ENCODE data around the gene SHOX. TPM values are rescaled to one million over a fixed set of nuclear protein-coding genes. Genes with fewer than 3 reads are reported as not detected.
A peak's percentile ranks its signal among the peaks of the same experiment; 100 is the strongest.

The SHOX gene
- total RNA-seq, 4 donors from 2014 or later, result 0.17 TPM; not detected in 3

DNA sequence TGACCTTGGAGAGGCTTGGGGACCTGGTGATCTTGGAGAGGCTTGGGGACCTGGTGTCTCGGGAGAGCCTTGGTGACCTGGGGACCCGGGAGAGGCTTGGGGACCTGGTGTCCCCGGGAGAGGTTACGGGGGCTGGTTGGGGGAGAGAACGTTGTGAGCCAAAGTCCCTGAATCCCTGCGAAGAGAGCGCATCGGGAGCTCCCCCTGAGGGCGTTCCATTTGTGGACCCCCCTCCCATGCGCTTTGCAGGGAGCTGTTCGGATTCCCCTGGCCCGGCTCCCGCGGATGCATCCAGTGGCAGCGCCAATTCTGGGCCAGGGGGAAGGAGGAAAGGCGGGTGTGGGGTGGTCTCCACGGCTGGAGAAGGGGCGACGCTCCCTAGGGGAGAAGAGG, 13.3 kb downstream of the SHOX start:
- no peak overlapping the region for H3K4me3 ChIP-seq
- H3K36me3 ChIP-seq, result no peaks in the 10 kb centered on the region
- intact Hi-C loops (cut with DNase I), result no loop called here
- peaks cover 0 to 73% (median 4%) of the 10 kb centered on the region in 4 donors for H3K27me3 ChIP-seq
- peaks cover 0 to 12% (median 4%) of the 10 kb centered on the region in 4 donors for H3K4me1 ChIP-seq
- TF ChIP-seq, protein P1, sequence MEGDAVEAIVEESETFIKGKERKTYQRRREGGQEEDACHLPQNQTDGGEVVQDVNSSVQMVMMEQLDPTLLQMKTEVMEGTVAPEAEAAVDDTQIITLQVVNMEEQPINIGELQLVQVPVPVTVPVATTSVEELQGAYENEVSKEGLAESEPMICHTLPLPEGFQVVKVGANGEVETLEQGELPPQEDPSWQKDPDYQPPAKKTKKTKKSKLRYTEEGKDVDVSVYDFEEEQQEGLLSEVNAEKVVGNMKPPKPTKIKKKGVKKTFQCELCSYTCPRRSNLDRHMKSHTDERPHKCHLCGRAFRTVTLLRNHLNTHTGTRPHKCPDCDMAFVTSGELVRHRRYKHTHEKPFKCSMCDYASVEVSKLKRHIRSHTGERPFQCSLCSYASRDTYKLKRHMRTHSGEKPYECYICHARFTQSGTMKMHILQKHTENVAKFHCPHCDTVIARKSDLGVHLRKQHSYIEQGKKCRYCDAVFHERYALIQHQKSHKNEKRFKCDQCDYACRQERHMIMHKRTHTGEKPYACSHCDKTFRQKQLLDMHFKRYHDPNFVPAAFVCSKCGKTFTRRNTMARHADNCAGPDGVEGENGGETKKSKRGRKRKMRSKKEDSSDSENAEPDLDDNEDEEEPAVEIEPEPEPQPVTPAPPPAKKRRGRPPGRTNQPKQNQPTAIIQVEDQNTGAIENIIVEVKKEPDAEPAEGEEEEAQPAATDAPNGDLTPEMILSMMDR (IDR thresholded peaks at IDR 0.05), result no peak
- TF ChIP-seq POLR2AphosphoS5 (IDR thresholded peaks at IDR 0.05), result no peak
- TF ChIP-seq EP300 (IDR thresholded peaks at IDR 0.05), result no peak
- no peak for TF ChIP-seq POLR2A (IDR thresholded peaks at IDR 0.05; ENCODE audit: low read depth)
- H3K27ac ChIP-seq (replicated peaks in 1 of 4), result no peak overlapping the region
- no peak for DNase-seq (ENCODE audit: extremely low spot score)
- WGBS, result 4% methylated on average over 19 of the region's 19 CpGs
- H3K9me3 ChIP-seq, result no peaks in the 10 kb centered on the region

DNA sequence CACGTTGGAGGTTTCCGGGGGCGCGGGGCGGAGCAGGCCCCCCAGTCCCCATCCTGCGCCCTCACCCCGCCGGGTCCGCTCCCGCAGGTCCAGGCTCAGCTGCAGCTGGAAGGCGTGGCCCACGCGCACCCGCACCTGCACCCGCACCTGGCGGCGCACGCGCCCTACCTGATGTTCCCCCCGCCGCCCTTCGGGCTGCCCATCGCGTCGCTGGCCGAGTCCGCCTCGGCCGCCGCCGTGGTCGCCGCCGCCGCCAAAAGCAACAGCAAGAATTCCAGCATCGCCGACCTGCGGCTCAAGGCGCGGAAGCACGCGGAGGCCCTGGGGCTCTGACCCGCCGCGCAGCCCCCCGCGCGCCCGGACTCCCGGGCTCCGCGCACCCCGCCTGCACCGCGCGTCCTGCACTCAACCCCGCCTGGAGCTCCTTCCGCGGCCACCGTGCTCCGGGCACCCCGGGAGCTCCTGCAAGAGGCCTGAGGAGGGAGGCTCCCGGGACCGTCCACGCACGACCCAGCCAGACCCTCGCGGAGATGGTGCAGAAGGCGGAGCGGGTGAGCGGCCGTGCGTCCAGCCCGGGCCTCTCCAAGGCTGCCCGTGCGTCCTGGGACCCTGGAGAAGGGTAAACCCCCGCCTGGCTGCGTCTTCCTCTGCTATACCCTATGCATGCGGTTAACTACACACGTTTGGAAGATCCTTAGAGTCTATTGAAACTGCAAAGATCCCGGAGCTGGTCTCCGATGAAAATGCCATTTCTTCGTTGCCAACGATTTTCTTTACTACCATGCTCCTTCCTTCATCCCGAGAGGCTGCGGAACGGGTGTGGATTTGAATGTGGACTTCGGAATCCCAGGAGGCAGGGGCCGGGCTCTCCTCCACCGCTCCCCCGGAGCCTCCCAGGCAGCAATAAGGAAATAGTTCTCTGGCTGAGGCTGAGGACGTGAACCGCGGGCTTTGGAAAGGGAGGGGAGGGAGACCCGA, 14.0 kb downstream of the SHOX start:
- peak; percentile 42 for DNase-seq (ENCODE audit: extremely low spot score)
- Histone ChIP-seq H3K9me3 (peaks cover 0 to 3% (median under 1%) of the 10 kb centered on the region in 4 donors), H3K27ac (replicated peaks in 1 of 4) (no peak overlapping the region), H3K36me3 (no peaks in the 10 kb centered on the region), H3K27me3 (peaks cover 0 to 66% (median 3%) of the 10 kb centered on the region in 4 donors), H3K4me1 (peaks cover 0 to 12% (median 4%) of the 10 kb centered on the region in 4 donors), H3K4me3 (no peak overlapping the region)
- no peak for TF ChIP-seq POLR2A (IDR thresholded peaks at IDR 0.05; ENCODE audit: low read depth)
- no peak for TF ChIP-seq POLR2AphosphoS5 (IDR thresholded peaks at IDR 0.05)
- no peak for TF ChIP-seq EP300 (IDR thresholded peaks at IDR 0.05)
- TF ChIP-seq, protein P1 (IDR thresholded peaks at IDR 0.05), result no peak
- 5% methylated on average over 39 of the region's 95 CpGs for WGBS
- intact Hi-C loops (cut with DNase I), result no loop called here

DNA sequence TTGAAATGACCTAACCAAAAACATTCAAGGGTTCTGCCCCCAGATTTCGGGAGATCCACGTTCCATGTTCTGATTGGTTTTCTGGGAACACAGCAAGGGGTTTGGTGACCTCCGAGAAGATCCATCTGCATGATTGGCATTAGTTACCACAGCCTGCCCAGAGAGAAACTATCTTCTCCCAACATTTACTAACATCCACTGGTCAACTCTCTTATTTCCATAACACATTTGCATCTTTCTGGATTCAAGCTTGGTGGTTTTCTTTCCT, 15.6 kb downstream of the SHOX start:
- Histone ChIP-seq H3K4me3 (no peak overlapping the region), H3K27ac (replicated peaks in 1 of 4) (no peak overlapping the region), H3K4me1 (peaks cover 0 to 12% (median 4%) of the 10 kb centered on the region in 4 donors), H3K27me3 (peaks cover 0 to 64% (median 3%) of the 10 kb centered on the region in 4 donors), H3K36me3 (no peaks in the 10 kb centered on the region), H3K9me3 (peaks cover 0 to 9% (median 2%) of the 10 kb centered on the region in 4 donors)
- TF ChIP-seq EP300 (IDR thresholded peaks at IDR 0.05) (no peak), POLR2AphosphoS5 (IDR thresholded peaks at IDR 0.05) (no peak), POLR2A (IDR thresholded peaks at IDR 0.05; ENCODE audit: low read depth) (no peak)
- TF ChIP-seq, protein P1 (IDR thresholded peaks at IDR 0.05), result no peak
- 58% methylated on average over 3 of the region's 3 CpGs for WGBS
- intact Hi-C loops (cut with DNase I), result no loop called here
- no peak for DNase-seq (ENCODE audit: extremely low spot score)

DNA sequence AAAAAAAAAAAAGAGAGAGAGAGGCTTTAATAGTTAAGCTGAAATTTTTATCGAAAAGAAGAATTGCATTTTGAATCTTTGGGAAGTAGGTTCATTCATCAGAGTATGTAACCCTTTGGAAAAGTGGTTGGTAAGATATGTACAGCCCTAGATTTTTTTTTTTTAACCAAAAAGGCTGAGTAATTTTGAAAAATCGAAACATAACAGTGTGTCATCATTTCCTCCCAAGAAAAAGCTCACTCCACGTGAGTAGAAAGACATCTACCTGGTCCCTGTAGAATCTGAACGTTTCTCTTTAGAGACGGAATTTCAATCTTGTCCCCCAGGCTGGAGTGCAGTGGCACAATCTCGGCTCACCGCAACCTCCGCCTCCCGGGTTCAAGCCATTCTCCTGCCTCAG, 16.2 kb downstream of the SHOX start:
- WGBS, result 71% methylated on average over 7 of the region's 9 CpGs
- intact Hi-C loops (cut with DNase I), result no loop called here
- TF ChIP-seq POLR2AphosphoS5 (IDR thresholded peaks at IDR 0.05), result no peak
- no peak for TF ChIP-seq POLR2A (IDR thresholded peaks at IDR 0.05; ENCODE audit: low read depth)
- TF ChIP-seq, protein P1 (IDR thresholded peaks at IDR 0.05), result no peak
- no peak for TF ChIP-seq EP300 (IDR thresholded peaks at IDR 0.05)
- Histone ChIP-seq H3K4me3 (no peak overlapping the region), H3K36me3 (no peaks in the 10 kb centered on the region), H3K27me3 (peaks cover 0 to 64% (median 3%) of the 10 kb centered on the region in 4 donors), H3K4me1 (peaks cover 0 to 12% (median 4%) of the 10 kb centered on the region in 4 donors), H3K27ac (replicated peaks in 1 of 4) (no peak overlapping the region), H3K9me3 (peaks cover 0 to 9% (median 2%) of the 10 kb centered on the region in 4 donors)
- DNase-seq (ENCODE audit: extremely low spot score), result no peak
